DND-41 (cell line): ENCODE measurements around the gene PHC2.

Experiments
- ATAC-seq: fragments of 200-7000 bp; cut with Tn5 transposase; 3 replicates; pipeline ENCODE4 v1.9.1; 2021; ENCODE audit warnings: low read depth; ENCODE audit not compliant: insufficient read depth
- DNase-seq: peaks from one replicate; pipeline ENCODE4 v3.0.0-alpha.2; 2020
- H2AFZ ChIP-seq: 2 replicates; pipeline ENCODE4 v1.6.0; 2012; ENCODE audit warnings: low read depth, low read length
- H3K27ac ChIP-seq: 2 replicates; pipeline ENCODE4 v1.5.1; 2012; ENCODE audit warnings: low read length, inconsistent platforms
- H3K27me3 ChIP-seq: fragments of 200-600 bp; sonication (generic); 2 replicates; pipeline ENCODE4 v1.6.0; 2012; ENCODE audit warnings: low read length, mild to moderate bottlenecking, inconsistent platforms; ENCODE audit not compliant: insufficient read depth, poor library complexity
- H3K36me3 ChIP-seq: 2 replicates; pipeline ENCODE4 v1.5.1; 2012; ENCODE audit warnings: low read length, inconsistent platforms; ENCODE audit not compliant: insufficient read depth
- H3K4me1 ChIP-seq: 2 replicates; pipeline ENCODE4 v1.5.1; 2012; ENCODE audit warnings: mild to moderate bottlenecking, low read length; ENCODE audit not compliant: insufficient read depth
- H3K4me2 ChIP-seq: 2 replicates; pipeline ENCODE4 v1.6.0; 2012; ENCODE audit warnings: mild to moderate bottlenecking, moderate library complexity, low read length, inconsistent platforms; ENCODE audit not compliant: insufficient read depth
- H3K4me3 ChIP-seq, 2 experiments: fragments of 200-600 bp in 1 of 2; shearing (Covaris generic) in 1 of 2; 2 replicates each; pipeline ENCODE4 v1.5.1; 2012 to 2016; ENCODE audit warnings: inconsistent platforms in 2 of 2, low read length in 2 of 2, mild to moderate bottlenecking in 2 of 2, low read depth in 1 of 2, moderate library complexity in 1 of 2
- H3K79me2 ChIP-seq: 2 replicates; pipeline ENCODE4 v1.6.0; 2012; ENCODE audit warnings: low read length, inconsistent platforms; ENCODE audit not compliant: insufficient read depth
- H3K9ac ChIP-seq: 2 replicates; pipeline ENCODE4 v1.6.0; 2012; ENCODE audit warnings: low read depth, mild to moderate bottlenecking, inconsistent platforms, low read length, moderate library complexity
- H3K9me3 ChIP-seq: 2 replicates; pipeline ENCODE4 v1.5.1; 2012; ENCODE audit warnings: low read length, moderate library complexity, mild to moderate bottlenecking, inconsistent platforms; ENCODE audit not compliant: insufficient read depth, severe bottlenecking
- H4K20me1 ChIP-seq: 2 replicates; pipeline ENCODE4 v1.6.0; 2012; ENCODE audit warnings: low read length; ENCODE audit not compliant: insufficient read depth
- EZH2 ChIP-seq: IDR thresholded peaks from 3 replicates; pipeline ENCODE4 v1.6.1; 2012; ENCODE audit warnings: borderline replicate concordance, low read depth, mild to moderate bottlenecking, moderate library complexity, low read length, inconsistent platforms; ENCODE audit not compliant: severe bottlenecking
- TF ChIP-seq, protein P1 (sequence below): IDR thresholded peaks from 2 replicates; pipeline ENCODE4 v1.5.1; 2012; ENCODE audit warnings: borderline replicate concordance, low read length, moderate library complexity, mild to moderate bottlenecking; ENCODE audit not compliant: poor library complexity, severe bottlenecking; ENCODE audit errors: extremely low read depth

Gene PHC2

DNA sequence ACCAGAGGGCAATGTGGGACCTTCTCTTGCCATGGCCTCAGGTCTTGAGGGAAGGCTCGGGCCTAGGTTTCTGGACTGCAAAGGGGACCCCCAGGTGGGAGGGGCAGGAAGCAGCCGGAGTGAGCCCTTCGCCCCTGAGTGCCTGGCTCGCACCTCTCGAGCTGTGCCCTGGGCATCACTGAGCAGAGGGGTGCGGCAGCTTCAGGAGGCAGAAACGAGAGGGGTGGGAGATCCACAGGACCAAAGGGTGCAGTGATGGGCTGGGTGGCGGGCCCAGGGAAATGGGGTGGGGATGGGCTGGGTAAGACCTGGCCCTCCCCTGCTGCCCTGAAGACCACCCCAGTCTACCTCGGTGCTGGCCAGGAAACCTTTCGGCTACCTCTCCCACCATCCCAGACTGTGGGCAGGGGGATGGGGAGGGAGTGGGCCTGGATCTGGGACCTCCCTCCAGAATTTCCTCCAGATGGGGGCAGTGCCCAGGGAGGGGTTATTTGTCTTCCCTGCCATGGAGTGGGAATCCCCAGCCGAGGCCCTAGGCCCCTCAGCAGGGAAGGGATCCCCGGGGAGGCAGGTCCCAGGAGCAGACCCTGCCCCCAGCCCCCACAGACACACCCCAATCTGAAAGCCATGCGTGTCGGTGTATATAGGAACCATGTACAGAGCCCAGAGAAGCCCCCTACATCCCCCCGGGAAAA is 131.3 kb downstream of the PHC2 start:
- DNase-seq (no peak), ATAC-seq (no peak)
- Histone ChIP-seq H3K27me3 (no peaks in the 10 kb centered on the region), H3K9me3 (no peaks in the 10 kb centered on the region), H3K36me3 (peaks cover 61% of the 10 kb centered on the region), H3K4me1 (no peaks in the 10 kb centered on the region), H3K4me3 (no peak overlapping the region), H4K20me1 (peaks cover 23% of the 10 kb centered on the region), H3K9ac (no peak overlapping the region), H2AFZ (no peak overlapping the region), H3K4me2 (no peak overlapping the region), H3K27ac (no peak overlapping the region), H3K79me2 (no peaks in the 10 kb centered on the region)
- TF ChIP-seq EZH2 = no peak
- TF ChIP-seq, protein P1, sequence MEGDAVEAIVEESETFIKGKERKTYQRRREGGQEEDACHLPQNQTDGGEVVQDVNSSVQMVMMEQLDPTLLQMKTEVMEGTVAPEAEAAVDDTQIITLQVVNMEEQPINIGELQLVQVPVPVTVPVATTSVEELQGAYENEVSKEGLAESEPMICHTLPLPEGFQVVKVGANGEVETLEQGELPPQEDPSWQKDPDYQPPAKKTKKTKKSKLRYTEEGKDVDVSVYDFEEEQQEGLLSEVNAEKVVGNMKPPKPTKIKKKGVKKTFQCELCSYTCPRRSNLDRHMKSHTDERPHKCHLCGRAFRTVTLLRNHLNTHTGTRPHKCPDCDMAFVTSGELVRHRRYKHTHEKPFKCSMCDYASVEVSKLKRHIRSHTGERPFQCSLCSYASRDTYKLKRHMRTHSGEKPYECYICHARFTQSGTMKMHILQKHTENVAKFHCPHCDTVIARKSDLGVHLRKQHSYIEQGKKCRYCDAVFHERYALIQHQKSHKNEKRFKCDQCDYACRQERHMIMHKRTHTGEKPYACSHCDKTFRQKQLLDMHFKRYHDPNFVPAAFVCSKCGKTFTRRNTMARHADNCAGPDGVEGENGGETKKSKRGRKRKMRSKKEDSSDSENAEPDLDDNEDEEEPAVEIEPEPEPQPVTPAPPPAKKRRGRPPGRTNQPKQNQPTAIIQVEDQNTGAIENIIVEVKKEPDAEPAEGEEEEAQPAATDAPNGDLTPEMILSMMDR = no peak

DNA sequence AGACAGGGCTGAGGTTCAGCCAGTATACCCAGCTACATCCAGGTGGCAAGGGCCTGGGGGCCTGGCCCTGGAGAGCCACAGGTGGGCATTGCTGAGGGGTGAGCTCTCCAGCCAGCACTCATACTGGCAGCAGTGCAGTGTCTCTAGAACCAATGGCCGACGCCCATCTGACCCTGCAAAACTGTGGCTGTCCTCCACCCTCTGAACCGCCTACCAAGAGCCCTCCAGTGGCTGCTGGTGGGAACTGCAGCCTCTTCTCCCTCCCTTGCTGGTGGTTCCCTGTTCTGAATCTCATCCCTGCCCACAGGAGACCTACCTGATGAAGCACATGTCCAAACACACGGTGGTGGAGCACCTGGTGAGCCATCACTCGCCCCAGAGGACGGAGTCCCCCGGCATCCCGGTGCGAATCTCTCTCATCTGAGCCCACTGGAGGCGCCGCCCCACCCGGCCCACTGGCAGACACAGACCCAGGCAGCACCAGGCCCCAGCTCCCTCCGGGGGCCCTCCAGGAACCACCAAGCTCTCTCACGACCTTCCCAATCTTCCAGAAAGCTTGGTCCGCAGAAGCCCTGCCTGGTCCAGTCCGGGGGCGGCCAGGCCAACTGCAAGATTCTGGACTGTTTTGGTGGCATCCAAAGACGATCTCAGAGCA is 132.1 kb downstream of the PHC2 start:
- Histone ChIP-seq H2AFZ (no peak overlapping the region), H3K79me2 (peaks cover 1% of the 10 kb centered on the region; the same call in 1 of the 2 replicates), H3K9ac (no peak overlapping the region), H3K4me1 (no peaks in the 10 kb centered on the region), H4K20me1 (peaks cover 32% of the 10 kb centered on the region), H3K27ac (no peak overlapping the region), H3K9me3 (no peaks in the 10 kb centered on the region), H3K27me3 (no peaks in the 10 kb centered on the region), H3K36me3 (peaks cover 70% of the 10 kb centered on the region), H3K4me3 (no peak overlapping the region), H3K4me2 (no peak overlapping the region)
- TF ChIP-seq, protein P1 = peak; percentile 83
- TF ChIP-seq EZH2 = no peak
- peak; percentile 60 for ATAC-seq
- peak; percentile 63 for DNase-seq

DNA sequence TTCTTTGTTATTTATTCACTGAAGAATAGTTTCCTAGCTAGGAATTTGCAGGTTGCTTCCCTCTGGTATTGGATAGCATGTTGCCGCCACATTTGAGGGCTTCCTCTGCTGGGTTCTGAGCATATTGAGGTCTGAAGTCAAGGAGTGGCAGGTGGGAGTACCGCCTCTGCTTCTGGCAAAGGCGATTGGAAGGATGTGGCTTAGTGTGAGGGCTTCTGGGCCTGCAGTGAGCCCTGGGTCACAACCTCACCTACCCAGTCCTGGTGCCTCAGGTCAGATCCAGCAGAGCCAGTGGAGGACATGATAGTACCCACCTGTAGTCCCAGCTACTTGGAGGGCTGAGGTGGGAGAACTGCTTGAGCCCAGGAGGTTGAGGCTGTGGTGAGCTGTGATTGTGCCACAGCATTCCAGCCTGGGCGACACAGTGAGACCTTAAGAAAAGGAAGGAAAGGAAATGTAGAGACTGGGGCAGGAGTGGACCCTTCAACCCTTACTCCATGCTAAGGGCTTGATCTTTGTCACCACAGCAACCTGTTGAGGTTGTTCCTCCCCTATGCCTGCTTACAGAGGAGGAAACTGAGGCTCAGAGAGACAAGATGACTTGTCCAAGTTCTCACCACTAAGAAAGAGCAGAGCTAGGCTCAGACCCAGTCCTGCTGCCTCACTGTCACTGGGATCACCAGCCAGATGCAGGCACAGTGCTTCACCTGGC is 132.8 kb downstream of the PHC2 start:
- H3K27me3 ChIP-seq = no peaks in the 10 kb centered on the region
- H3K4me3 ChIP-seq = no peak overlapping the region
- no peaks in the 10 kb centered on the region for H3K4me1 ChIP-seq
- no peak overlapping the region for H2AFZ ChIP-seq
- no peak overlapping the region for H3K9ac ChIP-seq
- no peak for TF ChIP-seq EZH2
- TF ChIP-seq, protein P1 = no peak
- H3K79me2 ChIP-seq = peaks cover 4% of the 10 kb centered on the region; the same call in 1 of the 2 replicates
- DNase-seq = no peak
- H4K20me1 ChIP-seq = peaks cover 38% of the 10 kb centered on the region
- no peaks in the 10 kb centered on the region for H3K9me3 ChIP-seq
- no peak overlapping the region for H3K4me2 ChIP-seq
- H3K36me3 ChIP-seq = peaks cover 77% of the 10 kb centered on the region
- H3K27ac ChIP-seq = no peak overlapping the region
- ATAC-seq = no peak
